ENCODE data around the gene SHC3.
A peak's percentile ranks its signal among the peaks of the same experiment; 100 is the strongest.

Gene SHC3

DNA sequence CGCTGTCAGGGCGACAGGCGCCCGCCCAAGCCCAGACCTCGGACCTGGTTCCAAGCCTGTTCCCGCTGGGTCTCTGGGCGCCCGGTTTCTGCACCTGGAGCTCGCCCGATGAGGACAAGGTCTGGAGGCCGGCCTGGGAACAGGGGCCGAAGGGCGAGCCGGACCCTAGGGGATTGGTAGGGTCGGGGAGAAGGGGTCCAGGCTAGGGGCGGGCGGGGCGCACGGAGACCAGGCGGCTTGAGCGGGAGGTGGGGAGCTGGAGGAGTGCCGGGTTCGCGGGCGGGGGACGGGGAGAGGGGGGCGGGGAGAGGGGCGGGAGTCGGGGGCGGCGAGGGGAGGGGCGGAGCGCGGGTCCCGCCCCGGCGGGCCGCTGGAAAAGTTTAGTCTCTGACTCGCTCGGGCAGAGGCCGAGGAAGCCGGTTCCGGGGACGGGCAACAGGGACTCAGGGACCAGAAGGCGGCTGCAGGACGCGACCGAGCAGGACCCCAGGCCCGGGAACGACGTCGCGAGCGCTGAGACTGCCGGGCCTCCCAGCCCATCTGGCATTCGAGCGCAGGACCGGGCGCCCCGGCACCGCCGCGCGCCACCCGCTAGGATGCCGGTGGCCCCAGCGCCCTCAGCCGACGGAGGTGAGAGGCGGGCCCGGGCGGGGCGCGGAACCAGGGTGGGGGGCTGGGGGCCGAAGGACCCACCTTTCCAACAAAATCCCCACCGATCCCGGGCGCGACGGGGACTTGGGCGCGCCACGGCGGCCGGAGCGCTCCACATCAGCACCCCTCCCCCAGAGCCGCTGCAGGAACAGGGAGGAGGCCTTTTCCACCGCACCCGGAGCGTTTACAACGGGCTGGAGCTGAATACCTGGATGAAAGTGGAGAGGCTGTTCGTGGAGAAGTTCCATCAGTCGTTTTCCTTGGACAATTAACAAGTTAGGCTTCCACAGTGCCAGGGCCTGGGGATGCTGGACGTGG lies 187.3 kb downstream of the SHC3 start, which contains the start of gene S1PR3:
TSS of gene S1PR3 (plus strand) at position 403 of the 969 bp plus-strand sequence. CDS start 9,733 bp downstream, outside the sequence.
- Histone ChIP-seq H3K27ac (ENCODE audit: low read length) (no peak within 1 kb of the TSS), H3K4me3 (ENCODE audit: low read length) (peak within 1 kb of the TSS; percentile 83), H3K36me3 (ENCODE audit: control insufficient read depth, insufficient read depth, low read length) (no peaks in the 10 kb centered on the region), H3K9me3 (ENCODE audit: control insufficient read depth, insufficient read depth, low read length) (no peaks in the 10 kb centered on the region), H3K4me1 (ENCODE audit: control insufficient read depth, insufficient read depth, low read length) (peaks cover 2% of the 10 kb centered on the region; the same call in 1 of the 2 replicates), H3K27me3 (ENCODE audit: control insufficient read depth, insufficient read depth, low read length) (no peaks in the 10 kb centered on the region)
- no peak for DNase-seq (ENCODE audit: low read depth, low spot score)
- WGBS (ENCODE audit: insufficient coverage, insufficient read length), result no CpG with 5 or more reads among the region's 94 CpGs

DNA sequence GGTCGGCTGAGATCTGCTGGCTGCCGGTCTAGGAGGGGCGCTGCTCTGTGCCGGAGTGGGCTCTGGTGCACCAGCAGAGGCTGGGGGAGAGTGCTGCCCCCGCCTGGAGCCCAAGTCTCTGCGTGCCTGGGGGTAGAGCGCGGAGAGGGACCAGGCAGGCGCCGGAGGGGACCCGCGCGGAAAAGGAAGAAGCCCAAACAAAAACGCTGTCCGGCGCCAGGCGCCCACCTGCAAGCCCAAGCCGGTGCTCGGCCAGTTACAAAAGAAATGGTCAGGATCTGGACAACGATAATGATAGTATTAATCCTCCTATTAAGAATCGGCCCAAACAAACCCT lies 187.9 kb downstream of the SHC3 start:
- Histone ChIP-seq H3K4me1 (ENCODE audit: control insufficient read depth, insufficient read depth, low read length) (peaks cover 2% of the 10 kb centered on the region; the same call in 1 of the 2 replicates), H3K4me3 (ENCODE audit: low read length) (peak overlapping the region; percentile 67; the same call in 1 of the 2 replicates), H3K27me3 (ENCODE audit: control insufficient read depth, insufficient read depth, low read length) (no peaks in the 10 kb centered on the region), H3K9me3 (ENCODE audit: control insufficient read depth, insufficient read depth, low read length) (no peaks in the 10 kb centered on the region), H3K36me3 (ENCODE audit: control insufficient read depth, insufficient read depth, low read length) (no peaks in the 10 kb centered on the region), H3K27ac (ENCODE audit: low read length) (no peak overlapping the region)
- no CpG with 5 or more reads among the region's 21 CpGs for WGBS (ENCODE audit: insufficient coverage, insufficient read length)
- no peak for DNase-seq (ENCODE audit: low read depth, low spot score)

DNA sequence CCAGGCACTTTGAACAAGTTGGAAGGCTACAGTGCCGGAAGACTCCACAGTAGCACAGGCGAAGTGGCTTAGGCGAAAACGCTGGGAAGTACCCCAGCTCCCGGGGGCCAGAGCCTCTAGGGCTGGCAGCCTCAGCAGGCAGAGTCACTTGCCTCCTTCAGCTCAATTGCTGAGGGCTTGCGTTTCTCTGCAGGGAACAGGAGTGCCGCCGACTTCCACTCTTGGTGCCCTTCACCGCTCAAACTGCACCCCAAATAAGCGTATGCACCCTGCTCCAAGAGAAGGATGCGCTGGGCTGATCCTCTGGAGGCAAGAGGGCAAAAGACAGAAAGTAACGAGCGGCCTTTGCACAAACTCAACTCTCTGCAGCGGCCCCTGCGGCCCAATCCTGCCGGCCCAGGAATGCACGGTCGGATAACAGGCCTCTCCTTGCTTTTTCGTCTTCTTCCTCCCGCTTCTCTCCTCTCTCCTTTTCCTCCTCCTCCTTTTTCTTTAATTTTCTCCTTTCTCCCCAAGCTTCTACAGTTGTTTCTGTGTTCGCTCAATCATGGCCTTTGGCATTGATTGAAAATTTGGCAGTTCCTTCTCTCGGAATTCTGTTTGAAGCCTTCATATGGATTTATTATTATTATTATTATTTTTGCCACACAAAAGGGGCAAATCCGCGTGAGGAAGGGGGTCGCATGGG lies 188.4 kb downstream of the SHC3 start:
- H3K36me3 ChIP-seq (ENCODE audit: control insufficient read depth, insufficient read depth, low read length), result no peaks in the 10 kb centered on the region
- peaks cover 2% of the 10 kb centered on the region; the same call in 1 of the 2 replicates for H3K4me1 ChIP-seq (ENCODE audit: control insufficient read depth, insufficient read depth, low read length)
- WGBS (ENCODE audit: insufficient coverage, insufficient read length), result no CpG with 5 or more reads among the region's 25 CpGs
- peak overlapping the region; percentile 67; the same call in 1 of the 2 replicates for H3K4me3 ChIP-seq (ENCODE audit: low read length)
- no peaks in the 10 kb centered on the region for H3K9me3 ChIP-seq (ENCODE audit: control insufficient read depth, insufficient read depth, low read length)
- H3K27me3 ChIP-seq (ENCODE audit: control insufficient read depth, insufficient read depth, low read length), result no peaks in the 10 kb centered on the region
- DNase-seq (ENCODE audit: low read depth, low spot score), result no peak
- no peak overlapping the region for H3K27ac ChIP-seq (ENCODE audit: low read length)

DNA sequence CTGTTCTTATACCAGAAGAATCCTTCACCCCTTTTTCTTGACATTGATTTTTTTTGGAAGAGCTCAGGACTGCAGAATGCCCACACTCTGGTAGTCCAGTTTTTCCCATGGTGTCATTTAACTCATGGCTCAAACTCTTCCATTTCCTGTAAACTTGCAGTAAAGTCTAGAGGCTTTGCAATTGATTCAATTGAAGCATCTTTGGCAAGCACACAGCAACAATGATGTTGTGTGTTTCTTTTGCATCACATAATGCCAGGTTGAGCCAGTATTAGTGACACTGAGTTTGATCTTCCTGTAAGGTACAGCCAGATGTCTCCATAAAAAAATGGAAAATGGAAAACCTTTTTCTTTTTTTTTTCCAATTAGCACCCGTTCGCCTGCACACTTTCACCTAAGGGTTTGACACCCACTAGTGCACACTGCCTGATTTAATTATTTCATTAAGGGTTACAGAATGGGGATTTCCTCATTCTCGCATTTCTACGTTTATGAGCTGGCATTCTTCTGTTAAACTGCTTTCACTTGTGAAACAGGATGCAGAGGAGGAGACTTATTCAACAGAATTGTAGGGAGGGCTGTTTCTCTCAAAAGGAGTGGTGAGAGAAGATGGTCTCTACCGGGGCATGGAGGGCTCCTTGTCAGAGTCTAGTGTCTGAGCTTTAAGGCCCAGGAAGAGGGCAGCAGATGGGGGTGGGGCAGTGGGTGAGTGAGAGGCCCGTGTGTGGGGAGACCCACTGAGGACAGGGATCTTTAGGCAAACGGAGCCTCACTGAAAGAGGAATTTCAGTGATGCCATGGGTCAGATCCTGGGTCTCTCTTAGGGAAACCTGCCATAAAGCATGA lies 189.6 kb downstream of the SHC3 start:
- no peak overlapping the region for H3K4me3 ChIP-seq (ENCODE audit: low read length)
- no CpG with 5 or more reads among the region's 7 CpGs for WGBS (ENCODE audit: insufficient coverage, insufficient read length)
- DNase-seq (ENCODE audit: low read depth, low spot score), result no peak
- H3K36me3 ChIP-seq (ENCODE audit: control insufficient read depth, insufficient read depth, low read length), result no peaks in the 10 kb centered on the region
- no peaks in the 10 kb centered on the region for H3K9me3 ChIP-seq (ENCODE audit: control insufficient read depth, insufficient read depth, low read length)
- no peak overlapping the region for H3K27ac ChIP-seq (ENCODE audit: low read length)
- peaks cover 2% of the 10 kb centered on the region; the same call in 1 of the 2 replicates for H3K4me1 ChIP-seq (ENCODE audit: control insufficient read depth, insufficient read depth, low read length)
- H3K27me3 ChIP-seq (ENCODE audit: control insufficient read depth, insufficient read depth, low read length), result no peaks in the 10 kb centered on the region

DNA sequence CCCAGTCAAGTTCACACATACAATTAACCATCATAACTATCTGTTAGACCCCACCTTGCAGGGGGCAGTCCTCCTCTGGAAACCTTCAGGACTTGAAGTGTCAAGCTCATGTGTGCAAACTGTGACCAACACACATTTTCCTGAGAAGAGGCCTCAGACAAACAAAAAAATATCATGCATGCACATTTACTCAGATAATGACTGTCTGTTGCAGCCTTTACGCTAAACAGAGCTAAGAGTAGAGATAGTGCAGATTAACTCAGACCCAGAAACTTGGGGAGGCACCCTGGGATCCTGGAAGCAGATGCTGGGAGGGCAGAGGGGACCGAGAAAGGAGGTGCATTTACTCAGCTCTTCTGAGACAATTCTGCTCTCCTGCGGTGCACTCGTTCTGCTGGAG lies 191.0 kb downstream of the SHC3 start:
- no peaks in the 10 kb centered on the region for H3K27me3 ChIP-seq (ENCODE audit: control insufficient read depth, insufficient read depth, low read length)
- no peak for DNase-seq (ENCODE audit: low read depth, low spot score)
- H3K36me3 ChIP-seq (ENCODE audit: control insufficient read depth, insufficient read depth, low read length), result no peaks in the 10 kb centered on the region
- H3K4me1 ChIP-seq (ENCODE audit: control insufficient read depth, insufficient read depth, low read length), result peaks cover 2% of the 10 kb centered on the region; the same call in 1 of the 2 replicates
- no peak overlapping the region for H3K27ac ChIP-seq (ENCODE audit: low read length)
- H3K4me3 ChIP-seq (ENCODE audit: low read length), result no peak overlapping the region
- H3K9me3 ChIP-seq (ENCODE audit: control insufficient read depth, insufficient read depth, low read length), result no peaks in the 10 kb centered on the region
- no CpG with 5 or more reads among the region's 4 CpGs for WGBS (ENCODE audit: insufficient coverage, insufficient read length)

- Histone ChIP-seq H3K27ac (ENCODE audit: low read length) (no peak overlapping the region), H3K9me3 (ENCODE audit: control insufficient read depth, insufficient read depth, low read length) (no peaks in the 10 kb centered on the region), H3K4me3 (ENCODE audit: low read length) (no peak overlapping the region), H3K27me3 (ENCODE audit: control insufficient read depth, insufficient read depth, low read length) (no peaks in the 10 kb centered on the region), H3K4me1 (ENCODE audit: control insufficient read depth, insufficient read depth, low read length) (peaks cover 2% of the 10 kb centered on the region; the same call in 1 of the 2 replicates), H3K36me3 (ENCODE audit: control insufficient read depth, insufficient read depth, low read length) (no peaks in the 10 kb centered on the region)
- no peak for DNase-seq (ENCODE audit: low read depth, low spot score)
- WGBS (ENCODE audit: insufficient coverage, insufficient read length), result no CpG with 5 or more reads among the region's 3 CpGs
These were observed 191.8 kb downstream of the SHC3 start for GRCh38 chr9:88986776-88987175.

- Histone ChIP-seq H3K27ac (ENCODE audit: low read length) (no peak overlapping the region), H3K27me3 (ENCODE audit: control insufficient read depth, insufficient read depth, low read length) (no peaks in the 10 kb centered on the region), H3K36me3 (ENCODE audit: control insufficient read depth, insufficient read depth, low read length) (no peaks in the 10 kb centered on the region), H3K4me3 (ENCODE audit: low read length) (no peak overlapping the region), H3K9me3 (ENCODE audit: control insufficient read depth, insufficient read depth, low read length) (no peaks in the 10 kb centered on the region), H3K4me1 (ENCODE audit: control insufficient read depth, insufficient read depth, low read length) (peaks cover 2% of the 10 kb centered on the region; the same call in 1 of the 2 replicates)
- DNase-seq (ENCODE audit: low read depth, low spot score), result no peak
- WGBS (ENCODE audit: insufficient coverage, insufficient read length), result no CpG with 5 or more reads among the region's 2 CpGs
These were observed 193.0 kb downstream of the SHC3 start for GRCh38 chr9:88985616-88986015.

DNA sequence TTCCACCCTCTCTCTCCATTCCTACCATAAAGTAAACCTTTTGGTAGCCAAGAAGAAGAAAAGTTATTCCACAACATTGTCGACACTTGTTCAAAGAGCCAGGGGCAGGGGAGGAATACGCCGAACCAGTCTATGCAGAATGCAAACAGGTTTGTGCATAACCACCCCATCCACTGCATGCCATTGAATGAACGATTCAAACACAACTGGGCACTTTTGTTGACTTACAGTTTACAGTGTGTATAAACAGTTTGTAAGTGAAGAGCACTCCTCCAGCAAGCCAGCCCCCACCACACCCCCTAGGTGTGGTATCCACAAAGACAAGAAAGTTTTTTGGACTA lies 194.1 kb downstream of the SHC3 start:
- H3K27me3 ChIP-seq (ENCODE audit: control insufficient read depth, insufficient read depth, low read length), result no peaks in the 10 kb centered on the region
- no peaks in the 10 kb centered on the region for H3K9me3 ChIP-seq (ENCODE audit: control insufficient read depth, insufficient read depth, low read length)
- H3K4me3 ChIP-seq (ENCODE audit: low read length), result no peak overlapping the region
- WGBS (ENCODE audit: insufficient coverage, insufficient read length), result no CpG with 5 or more reads among the region's 4 CpGs
- no peak for DNase-seq (ENCODE audit: low read depth, low spot score)
- H3K27ac ChIP-seq (ENCODE audit: low read length), result no peak overlapping the region
- no peaks in the 10 kb centered on the region for H3K36me3 ChIP-seq (ENCODE audit: control insufficient read depth, insufficient read depth, low read length)
- H3K4me1 ChIP-seq (ENCODE audit: control insufficient read depth, insufficient read depth, low read length), result peaks cover 2% of the 10 kb centered on the region; the same call in 1 of the 2 replicates

DNA sequence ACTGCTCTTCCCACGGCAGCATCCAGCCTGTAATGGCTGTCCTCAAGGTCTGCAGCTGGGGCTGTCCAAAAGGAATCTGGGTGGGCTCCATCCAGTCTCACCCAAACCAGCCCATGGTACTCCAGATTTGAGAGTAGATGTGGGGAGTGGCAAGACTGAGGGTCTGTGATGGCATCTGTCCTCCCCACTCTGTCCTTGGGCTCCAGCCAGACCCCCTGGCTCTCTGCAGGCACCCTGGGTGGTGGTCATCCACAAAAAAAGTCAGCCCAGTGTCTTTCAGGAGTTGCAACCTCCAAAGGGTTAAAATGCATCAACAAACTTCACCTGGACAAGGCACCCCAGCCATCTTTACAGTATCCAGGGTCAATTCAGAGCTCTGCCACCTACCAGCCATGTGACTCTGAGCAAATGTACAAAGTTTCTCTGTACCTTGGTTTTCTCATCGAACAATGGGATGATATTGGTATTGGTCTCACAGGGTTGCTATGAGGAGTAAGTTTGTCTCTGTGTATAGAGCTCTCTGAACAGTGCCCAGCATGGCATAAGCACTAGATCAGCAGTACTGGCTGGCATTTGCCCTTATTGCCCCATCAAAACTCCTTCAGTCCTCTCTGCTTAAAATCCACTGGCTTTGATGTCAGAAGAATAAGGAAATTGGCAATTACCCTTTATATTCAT lies 194.6 kb downstream of the SHC3 start:
- Histone ChIP-seq H3K27me3 (ENCODE audit: control insufficient read depth, insufficient read depth, low read length) (no peaks in the 10 kb centered on the region), H3K4me1 (ENCODE audit: control insufficient read depth, insufficient read depth, low read length) (no peaks in the 10 kb centered on the region), H3K4me3 (ENCODE audit: low read length) (no peak overlapping the region), H3K27ac (ENCODE audit: low read length) (no peak overlapping the region), H3K36me3 (ENCODE audit: control insufficient read depth, insufficient read depth, low read length) (no peaks in the 10 kb centered on the region), H3K9me3 (ENCODE audit: control insufficient read depth, insufficient read depth, low read length) (no peaks in the 10 kb centered on the region)
- no peak for DNase-seq (ENCODE audit: low read depth, low spot score)
- WGBS (ENCODE audit: insufficient coverage, insufficient read length), result no CpG with 5 or more reads among the region's 2 CpGs

Data from iPS DF 6.9 (cell line).